ENCODE measurements around the gene SLC44A4. TPM values are rescaled to one million over a fixed set of nuclear protein-coding genes. Genes with fewer than 3 reads are reported as not detected.

SLC44A4 gene
- total and polyA plus RNA-seq, 9 of the 15 experiments (the other 6 are each of a cell fraction or from before 2014, with no cell fraction given): 7.9 to 18.6 (median 11.2) TPM

GRCh38 chr6:31836474-31837368 lies 42.1 kb downstream of the SLC44A4 start (continued):
- TF ChIP-seq MLLT1 (IDR thresholded peaks at IDR 0.05) (peak; percentile 74 to 78; a peak in 2 of 4 replicates), PML (IDR thresholded peaks at IDR 0.05; ENCODE audit: low read length) (peak; percentile 17), CC2D1A (IDR thresholded peaks at IDR 0.05) (no peak), RAD21 (CRISPR knock-in tag; conservative IDR thresholded peaks at IDR 0.05 in 1 of 2, IDR thresholded peaks at IDR 0.05 in 1 of 2) (peak; percentile 29 to 32; a peak in 1 of 4 replicates), HMG20A (CRISPR knock-in tag; conservative IDR thresholded peaks at IDR 0.05) (no peak), PTRF (tag; IDR thresholded peaks at IDR 0.05) (0 out of 2 replicates have a peak, but pooled peaks have one; percentile 27), AFF1 (IDR thresholded peaks at IDR 0.05; ENCODE audit: low read depth in 1 of 2, partially characterized antibody in 2 of 2) (peak in 1 of 2 experiments; percentile 10), NFXL1 (CRISPR knock-in tag; IDR thresholded peaks at IDR 0.05) (no peak)
- TF ChIP-seq, protein P1, sequence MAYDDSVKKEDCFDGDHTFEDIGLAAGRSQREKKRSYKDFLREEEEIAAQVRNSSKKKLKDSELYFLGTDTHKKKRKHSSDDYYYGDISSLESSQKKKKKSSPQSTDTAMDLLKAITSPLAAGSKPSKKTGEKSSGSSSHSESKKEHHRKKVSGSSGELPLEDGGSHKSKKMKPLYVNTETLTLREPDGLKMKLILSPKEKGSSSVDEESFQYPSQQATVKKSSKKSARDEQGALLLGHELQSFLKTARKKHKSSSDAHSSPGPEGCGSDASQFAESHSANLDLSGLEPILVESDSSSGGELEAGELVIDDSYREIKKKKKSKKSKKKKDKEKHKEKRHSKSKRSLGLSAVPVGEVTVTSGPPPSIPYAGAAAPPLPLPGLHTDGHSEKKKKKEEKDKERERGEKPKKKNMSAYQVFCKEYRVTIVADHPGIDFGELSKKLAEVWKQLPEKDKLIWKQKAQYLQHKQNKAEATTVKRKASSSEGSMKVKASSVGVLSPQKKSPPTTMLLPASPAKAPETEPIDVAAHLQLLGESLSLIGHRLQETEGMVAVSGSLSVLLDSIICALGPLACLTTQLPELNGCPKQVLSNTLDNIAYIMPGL (CRISPR knock-in tag; IDR thresholded peaks at IDR 0.05): 0 out of 2 replicates have a peak, but pooled peaks have one; percentile 30
- TF ChIP-seq, protein P2, sequence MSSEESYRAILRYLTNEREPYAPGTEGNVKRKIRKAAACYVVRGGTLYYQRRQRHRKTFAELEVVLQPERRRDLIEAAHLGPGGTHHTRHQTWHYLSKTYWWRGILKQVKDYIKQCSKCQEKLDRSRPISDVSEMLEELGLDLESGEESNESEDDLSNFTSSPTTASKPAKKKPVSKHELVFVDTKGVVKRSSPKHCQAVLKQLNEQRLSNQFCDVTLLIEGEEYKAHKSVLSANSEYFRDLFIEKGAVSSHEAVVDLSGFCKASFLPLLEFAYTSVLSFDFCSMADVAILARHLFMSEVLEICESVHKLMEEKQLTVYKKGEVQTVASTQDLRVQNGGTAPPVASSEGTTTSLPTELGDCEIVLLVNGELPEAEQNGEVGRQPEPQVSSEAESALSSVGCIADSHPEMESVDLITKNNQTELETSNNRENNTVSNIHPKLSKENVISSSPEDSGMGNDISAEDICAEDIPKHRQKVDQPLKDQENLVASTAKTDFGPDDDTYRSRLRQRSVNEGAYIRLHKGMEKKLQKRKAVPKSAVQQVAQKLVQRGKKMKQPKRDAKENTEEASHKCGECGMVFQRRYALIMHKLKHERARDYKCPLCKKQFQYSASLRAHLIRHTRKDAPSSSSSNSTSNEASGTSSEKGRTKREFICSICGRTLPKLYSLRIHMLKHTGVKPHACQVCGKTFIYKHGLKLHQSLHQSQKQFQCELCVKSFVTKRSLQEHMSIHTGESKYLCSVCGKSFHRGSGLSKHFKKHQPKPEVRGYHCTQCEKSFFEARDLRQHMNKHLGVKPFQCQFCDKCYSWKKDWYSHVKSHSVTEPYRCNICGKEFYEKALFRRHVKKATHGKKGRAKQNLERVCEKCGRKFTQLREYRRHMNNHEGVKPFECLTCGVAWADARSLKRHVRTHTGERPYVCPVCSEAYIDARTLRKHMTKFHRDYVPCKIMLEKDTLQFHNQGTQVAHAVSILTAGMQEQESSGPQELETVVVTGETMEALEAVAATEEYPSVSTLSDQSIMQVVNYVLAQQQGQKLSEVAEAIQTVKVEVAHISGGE (CRISPR knock-in tag; IDR thresholded peaks at IDR 0.05): 0 out of 6 replicates have a peak, but pooled peaks of 1 of the 3 experiments have one; percentile 2
